Uterus (tissue), 4 donors: Measurements from ENCODE around the gene INPP5A. TPM values are rescaled to one million over a fixed set of nuclear protein-coding genes. Genes with fewer than 3 reads are reported as not detected.

Experiments used
- DNase-seq, 2 donors: peaks; one replicate each; pipeline ENCODE4 v3.0.0-alpha.2; 2019 to 2020
- H3K27ac ChIP-seq, 2 donors: fragments of 200-600 bp; sonication (generic); 1 replicate in 1 of 2; 2 replicates in 1 of 2; pipeline ENCODE4 v1.5.1; 2016 to 2018
- H3K27me3 ChIP-seq, 2 donors: fragments of 200-600 bp; sonication (generic); one replicate each; pipeline ENCODE4 v1.5.1; 2018 to 2019; ENCODE audit warnings: control low read depth in 1 of 2
- H3K36me3 ChIP-seq, 2 donors: fragments of 200-600 bp; sonication (generic); one replicate each; pipeline ENCODE4 v1.5.1; 2019; ENCODE audit warnings: control low read depth in 1 of 2
- H3K4me1 ChIP-seq, 2 donors: fragments of 200-600 bp; sonication (generic); one replicate each; pipeline ENCODE4 v1.5.1; 2018 to 2019; ENCODE audit warnings: control low read depth in 1 of 2
- H3K4me3 ChIP-seq, 2 donors: fragments of 200-600 bp; sonication (generic); 1 replicate in 1 of 2; 2 replicates in 1 of 2; pipeline ENCODE4 v1.5.1; 2018 to 2019; ENCODE audit warnings: mild to moderate bottlenecking in 1 of 2
- H3K9me3 ChIP-seq, 2 donors: fragments of 200-600 bp; sonication (generic); one replicate each; pipeline ENCODE4 v1.5.1; 2019; ENCODE audit warnings: control low read depth in 1 of 2
- POLR2A ChIP-seq, 2 donors: fragments of 450-650 bp; IDR thresholded peaks; one replicate each; pipeline ENCODE4 v1.6.1; 2016; ENCODE audit warnings: antibody characterized with exemption in 2 of 2, mild to moderate bottlenecking in 1 of 2, moderate library complexity in 1 of 2
- intact Hi-C: fragments of 100-400 bp; cut with DNase I; formaldehyde crosslinking; loops from one replicate; pipeline ENCODE4 v1.15.1; 2023; ENCODE audit warnings: low total_unique reads
- total RNA-seq, 4 donors: library from RNA; depleted of rRNA in 3 of 4; stranded (reverse); fragments of >200 nt in 3 of 4; gene quantifications; one replicate each; pipeline versions ENCODE4 v1.1.0 to v1.2.4, GENCODE V29; 2014 to 2023
- TF ChIP-seq, protein P1 (sequence below), 4 experiments: fragments of 200-600 bp in 2 of 4; fragments of 450-650 bp in 2 of 4; sonication (generic) in 2 of 4; IDR thresholded peaks; one replicate each; pipeline ENCODE4 v1.5.1; 2016 to 2019; ENCODE audit warnings: antibody characterized with exemption in 4 of 4, mild to moderate bottlenecking in 2 of 4, moderate library complexity in 1 of 4
- donor health status: DM: yes; HTN: yes; CAD: no.

The INPP5A gene
- total RNA-seq, 4 donors from 2014 or later, result 22.5 to 160 (median 93.2) TPM

DNA sequence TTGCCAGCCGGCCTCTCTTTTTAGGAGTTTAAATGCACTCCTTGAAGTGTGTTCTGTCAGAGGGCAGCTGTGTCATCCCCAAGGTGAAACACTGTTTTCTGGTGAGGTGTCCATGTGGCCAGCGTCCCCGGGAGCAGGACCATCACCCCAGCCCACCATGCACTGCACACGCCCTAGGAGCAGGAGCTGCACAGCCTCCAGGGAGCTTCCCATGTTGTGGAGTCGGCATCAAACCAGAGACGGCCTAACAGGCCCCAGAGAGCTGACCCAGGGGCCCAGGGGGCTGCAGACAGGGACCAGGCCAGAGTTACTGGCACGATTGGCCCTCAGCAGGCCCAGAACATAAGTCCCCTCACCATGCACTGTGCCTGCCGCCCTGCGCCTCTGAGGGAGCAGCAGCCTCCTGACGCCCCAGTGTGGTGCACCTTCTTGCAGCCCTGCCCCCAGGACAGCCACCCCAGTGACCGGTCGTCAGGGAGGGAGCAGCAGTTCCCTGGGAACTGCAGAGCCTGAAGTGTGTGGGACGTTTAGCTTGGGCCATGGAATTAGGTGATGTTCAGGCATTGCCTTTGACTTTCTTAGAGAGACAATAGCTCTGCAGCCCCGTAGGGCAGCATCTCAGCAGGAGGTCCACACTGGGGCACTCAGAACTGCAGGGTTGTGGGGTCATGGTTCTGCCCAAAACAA is 150.4 kb downstream of the INPP5A start:
- no peaks in the 10 kb centered on the region for H3K9me3 ChIP-seq

DNA sequence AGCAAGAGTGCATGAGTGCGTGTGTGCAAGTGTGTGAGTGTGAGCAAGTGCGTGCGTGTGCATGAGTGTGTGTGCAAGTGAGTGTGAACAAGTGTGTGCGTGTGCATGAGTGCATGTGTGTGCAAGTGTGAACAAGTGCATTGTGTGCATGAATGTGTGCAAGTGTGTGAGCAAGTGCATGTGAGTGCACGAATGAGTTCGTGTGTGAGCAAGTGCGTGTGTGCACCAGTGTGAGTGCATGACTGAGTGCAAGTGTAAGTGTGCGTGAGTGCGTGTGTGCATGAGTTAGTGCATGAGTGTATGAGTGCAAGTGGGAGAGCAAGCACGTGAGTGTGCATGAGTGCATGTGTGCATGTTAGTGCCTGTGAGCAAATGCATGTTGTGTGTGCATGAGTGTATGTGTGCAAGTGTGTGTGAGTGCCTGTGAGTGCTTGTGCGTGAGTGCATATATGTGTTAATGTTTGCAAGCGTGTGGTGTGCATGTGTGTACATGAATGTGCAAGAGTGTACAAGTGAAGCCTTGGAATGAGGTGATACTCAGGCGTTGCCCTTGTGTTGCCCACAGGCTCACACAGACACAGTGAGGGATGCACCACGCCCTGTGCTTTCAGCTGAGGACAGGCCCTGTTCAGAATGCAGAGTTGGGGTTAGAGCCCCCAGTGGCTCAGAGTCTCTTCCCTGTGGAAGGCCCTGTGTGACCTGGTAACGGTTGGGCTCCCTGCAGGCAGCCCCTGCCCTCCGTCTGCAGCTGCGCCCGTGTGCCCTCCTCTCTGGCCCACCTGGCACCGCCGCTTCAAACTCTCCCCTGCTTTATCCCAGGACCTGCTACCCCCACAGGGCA is 151.2 kb downstream of the INPP5A start:
- H3K9me3 ChIP-seq, result no peaks in the 10 kb centered on the region
- H3K4me1 ChIP-seq, result no peaks in the 10 kb centered on the region
- TF ChIP-seq, protein P1, sequence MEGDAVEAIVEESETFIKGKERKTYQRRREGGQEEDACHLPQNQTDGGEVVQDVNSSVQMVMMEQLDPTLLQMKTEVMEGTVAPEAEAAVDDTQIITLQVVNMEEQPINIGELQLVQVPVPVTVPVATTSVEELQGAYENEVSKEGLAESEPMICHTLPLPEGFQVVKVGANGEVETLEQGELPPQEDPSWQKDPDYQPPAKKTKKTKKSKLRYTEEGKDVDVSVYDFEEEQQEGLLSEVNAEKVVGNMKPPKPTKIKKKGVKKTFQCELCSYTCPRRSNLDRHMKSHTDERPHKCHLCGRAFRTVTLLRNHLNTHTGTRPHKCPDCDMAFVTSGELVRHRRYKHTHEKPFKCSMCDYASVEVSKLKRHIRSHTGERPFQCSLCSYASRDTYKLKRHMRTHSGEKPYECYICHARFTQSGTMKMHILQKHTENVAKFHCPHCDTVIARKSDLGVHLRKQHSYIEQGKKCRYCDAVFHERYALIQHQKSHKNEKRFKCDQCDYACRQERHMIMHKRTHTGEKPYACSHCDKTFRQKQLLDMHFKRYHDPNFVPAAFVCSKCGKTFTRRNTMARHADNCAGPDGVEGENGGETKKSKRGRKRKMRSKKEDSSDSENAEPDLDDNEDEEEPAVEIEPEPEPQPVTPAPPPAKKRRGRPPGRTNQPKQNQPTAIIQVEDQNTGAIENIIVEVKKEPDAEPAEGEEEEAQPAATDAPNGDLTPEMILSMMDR (IDR thresholded peaks at IDR 0.05), result no peak
- no peak for TF ChIP-seq POLR2A (IDR thresholded peaks at IDR 0.05)
- no peaks in the 10 kb centered on the region for H3K27me3 ChIP-seq
- H3K27ac ChIP-seq, result no peak overlapping the region
- no peak for DNase-seq
- intact Hi-C loops, result no loop called here
- no peak overlapping the region for H3K4me3 ChIP-seq
- H3K36me3 ChIP-seq, result no peaks in the 10 kb centered on the region

More for the DNA sequence above, 150.4 kb downstream of the INPP5A start:
- no peak overlapping the region for H3K4me3 ChIP-seq
- intact Hi-C loops, result no loop called here
- no peak for TF ChIP-seq POLR2A (IDR thresholded peaks at IDR 0.05)
- TF ChIP-seq, protein P1 (IDR thresholded peaks at IDR 0.05), result no peak
- H3K4me1 ChIP-seq, result no peaks in the 10 kb centered on the region
- no peak overlapping the region for H3K27ac ChIP-seq
- no peaks in the 10 kb centered on the region for H3K27me3 ChIP-seq
- DNase-seq, result no peak
- no peaks in the 10 kb centered on the region for H3K36me3 ChIP-seq

DNA sequence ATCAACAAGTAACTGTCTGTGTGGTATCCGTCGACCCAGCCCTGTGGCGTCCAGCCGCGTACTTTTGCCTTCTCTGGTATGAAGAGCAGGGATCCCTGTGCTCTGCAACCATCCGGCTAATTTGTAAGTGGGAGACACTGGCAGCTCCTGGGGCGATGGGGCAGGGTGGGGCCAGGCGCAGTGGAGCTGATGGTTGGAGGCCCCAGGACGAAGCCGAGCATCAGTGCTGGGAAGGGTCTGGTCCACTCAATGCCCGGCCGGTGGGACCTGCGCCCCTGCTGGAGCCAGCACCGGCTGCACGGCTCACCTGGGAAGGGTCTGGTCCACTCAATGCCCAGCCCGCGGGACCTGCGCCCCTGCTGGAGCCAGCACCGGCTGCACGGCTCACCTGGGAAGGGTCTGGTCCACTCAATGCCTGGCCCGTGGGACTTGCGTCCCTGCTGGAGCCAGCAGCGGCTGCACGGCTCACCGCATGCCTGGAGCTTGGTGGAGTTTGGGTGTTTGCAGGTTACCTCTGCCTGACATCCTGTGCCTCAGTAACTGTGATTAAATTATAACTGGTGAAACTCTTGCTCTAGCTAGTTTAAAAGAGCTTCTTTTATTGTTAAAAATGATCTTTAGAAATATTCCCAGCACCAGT is 152.3 kb downstream of the INPP5A start:
- Histone ChIP-seq H3K36me3 (no peaks in the 10 kb centered on the region), H3K4me1 (no peaks in the 10 kb centered on the region), H3K4me3 (no peak overlapping the region), H3K27me3 (no peaks in the 10 kb centered on the region), H3K9me3 (no peaks in the 10 kb centered on the region), H3K27ac (no peak overlapping the region)
- intact Hi-C loops, result no loop called here
- TF ChIP-seq, protein P1 (IDR thresholded peaks at IDR 0.05), result no peak
- TF ChIP-seq POLR2A (IDR thresholded peaks at IDR 0.05), result no peak
- no peak for DNase-seq

DNA sequence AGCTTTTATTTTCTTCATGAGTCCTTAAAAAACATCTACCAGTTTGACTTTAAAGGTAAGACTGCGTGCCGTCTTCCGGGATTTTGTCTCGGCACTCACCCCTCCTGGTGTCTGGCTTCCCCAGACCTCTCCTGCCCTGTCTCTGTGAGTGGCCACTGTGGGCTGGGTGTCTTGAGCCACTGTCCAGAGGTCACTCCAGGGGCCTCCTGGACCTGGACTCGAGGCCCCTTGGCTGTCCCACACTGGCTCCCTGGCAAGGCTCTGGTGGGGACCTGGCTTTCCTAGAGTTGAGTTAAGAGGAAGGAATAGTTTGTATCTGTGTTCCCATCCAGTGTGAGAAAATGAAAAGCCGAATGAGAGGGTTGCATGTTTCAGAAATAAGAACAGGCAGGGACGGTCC is 152.8 kb downstream of the INPP5A start:
- no peaks in the 10 kb centered on the region for H3K4me1 ChIP-seq
- DNase-seq, result no peak
- H3K27me3 ChIP-seq, result no peaks in the 10 kb centered on the region
- H3K9me3 ChIP-seq, result no peaks in the 10 kb centered on the region
- TF ChIP-seq POLR2A (IDR thresholded peaks at IDR 0.05), result no peak
- TF ChIP-seq, protein P1 (IDR thresholded peaks at IDR 0.05), result no peak
- no peak overlapping the region for H3K4me3 ChIP-seq
- intact Hi-C loops, result no loop called here
- no peak overlapping the region for H3K27ac ChIP-seq
- no peaks in the 10 kb centered on the region for H3K36me3 ChIP-seq
